Measurements from ENCODE around the gene AVP. TPM values are rescaled to one million over a fixed set of nuclear protein-coding genes. Genes with fewer than 3 reads are reported as not detected.

AVP gene
- total RNA-seq, 2 donors from 2014 or later: not detected

- peaks cover 0 to 5% of the 10 kb centered on the region in 2 donors for H3K27me3 ChIP-seq
- H3K9me3 ChIP-seq: no peaks in the 10 kb centered on the region
- TF ChIP-seq, protein P1, sequence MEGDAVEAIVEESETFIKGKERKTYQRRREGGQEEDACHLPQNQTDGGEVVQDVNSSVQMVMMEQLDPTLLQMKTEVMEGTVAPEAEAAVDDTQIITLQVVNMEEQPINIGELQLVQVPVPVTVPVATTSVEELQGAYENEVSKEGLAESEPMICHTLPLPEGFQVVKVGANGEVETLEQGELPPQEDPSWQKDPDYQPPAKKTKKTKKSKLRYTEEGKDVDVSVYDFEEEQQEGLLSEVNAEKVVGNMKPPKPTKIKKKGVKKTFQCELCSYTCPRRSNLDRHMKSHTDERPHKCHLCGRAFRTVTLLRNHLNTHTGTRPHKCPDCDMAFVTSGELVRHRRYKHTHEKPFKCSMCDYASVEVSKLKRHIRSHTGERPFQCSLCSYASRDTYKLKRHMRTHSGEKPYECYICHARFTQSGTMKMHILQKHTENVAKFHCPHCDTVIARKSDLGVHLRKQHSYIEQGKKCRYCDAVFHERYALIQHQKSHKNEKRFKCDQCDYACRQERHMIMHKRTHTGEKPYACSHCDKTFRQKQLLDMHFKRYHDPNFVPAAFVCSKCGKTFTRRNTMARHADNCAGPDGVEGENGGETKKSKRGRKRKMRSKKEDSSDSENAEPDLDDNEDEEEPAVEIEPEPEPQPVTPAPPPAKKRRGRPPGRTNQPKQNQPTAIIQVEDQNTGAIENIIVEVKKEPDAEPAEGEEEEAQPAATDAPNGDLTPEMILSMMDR (IDR thresholded peaks at IDR 0.05): no peak
- no peak for DNase-seq (ENCODE audit: low spot score)
- peak overlapping the region; percentile 33 to 59 for H3K4me3 ChIP-seq
- H3K27ac ChIP-seq: no peak overlapping the region
- peaks cover 0 to 17% of the 10 kb centered on the region in 2 donors for H3K4me1 ChIP-seq
- H3K36me3 ChIP-seq: no peaks in the 10 kb centered on the region
These were observed 11.8 kb downstream of the AVP start for GRCh38 chr20:3072530-3073250.

- no peak for DNase-seq (ENCODE audit: low spot score)
- Histone ChIP-seq H3K4me1 (peaks cover 0 to 17% of the 10 kb centered on the region in 2 donors), H3K27me3 (peaks cover 0 to 5% of the 10 kb centered on the region in 2 donors), H3K4me3 (peak within 1 kb of the TSS; percentile 33 to 59), H3K27ac (no peak within 1 kb of the TSS), H3K36me3 (no peaks in the 10 kb centered on the region), H3K9me3 (no peaks in the 10 kb centered on the region)
- TF ChIP-seq, protein P1 (IDR thresholded peaks at IDR 0.05): no peak
These were observed 12.7 kb downstream of the AVP start, which contains the start of gene OXT for GRCh38 chr20:3071610-3072529. OXT (plus strand) TSS chr20:3071620; CDS start chr20:3071656, 36 bp downstream.

DNA sequence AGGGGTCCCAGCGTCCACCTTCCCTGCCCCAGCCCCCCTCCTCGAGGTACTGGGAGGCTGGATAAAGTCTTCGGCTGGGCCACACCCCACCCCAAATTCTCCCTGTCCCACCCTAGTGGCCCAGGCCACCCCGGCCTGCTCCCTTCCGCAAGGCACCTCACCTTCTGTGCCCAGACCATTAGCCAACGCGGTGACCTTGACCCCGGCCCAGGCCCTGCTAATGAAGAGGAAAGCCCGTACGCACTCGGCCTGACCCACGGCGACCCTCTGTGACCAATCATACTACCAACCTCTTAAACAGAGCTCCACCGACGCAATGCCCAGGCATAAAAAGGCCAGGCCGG is 13.3 kb downstream of the AVP start:
- Histone ChIP-seq H3K36me3 (no peaks in the 10 kb centered on the region), H3K4me1 (peaks cover 0 to 17% of the 10 kb centered on the region in 2 donors), H3K9me3 (no peaks in the 10 kb centered on the region), H3K4me3 (peak overlapping the region; percentile 33 to 59), H3K27ac (no peak overlapping the region), H3K27me3 (peaks cover 0 to 5% of the 10 kb centered on the region in 2 donors)
- TF ChIP-seq, protein P1 (IDR thresholded peaks at IDR 0.05): no peak
- DNase-seq (ENCODE audit: low spot score): no peak

DNA sequence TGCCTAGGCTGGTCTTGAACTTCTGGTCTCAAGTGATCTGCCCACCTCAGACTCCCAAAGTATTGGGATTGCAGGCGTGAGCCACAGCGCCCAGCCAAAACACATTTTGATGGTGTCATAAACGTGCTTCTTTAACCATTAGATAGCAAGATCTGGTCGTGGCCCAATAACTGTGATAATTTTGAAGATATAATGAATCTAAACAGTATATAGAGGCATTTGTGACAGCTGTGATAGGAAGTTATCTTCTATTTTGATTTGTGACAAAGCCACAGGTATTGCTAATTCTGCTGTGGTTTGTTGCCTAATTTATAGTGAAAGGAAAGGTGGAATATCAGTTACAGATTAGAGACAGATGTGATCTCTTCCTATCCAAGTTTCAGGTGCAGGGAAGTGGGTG is 13.8 kb downstream of the AVP start:
- Histone ChIP-seq H3K36me3 (no peaks in the 10 kb centered on the region), H3K27me3 (peaks cover 0 to 5% of the 10 kb centered on the region in 2 donors), H3K4me3 (no peak overlapping the region)

More for the DNA sequence above, 13.8 kb downstream of the AVP start:
- H3K9me3 ChIP-seq: no peaks in the 10 kb centered on the region
- TF ChIP-seq, protein P1 (IDR thresholded peaks at IDR 0.05): no peak
- peaks cover 0 to 17% of the 10 kb centered on the region in 2 donors for H3K4me1 ChIP-seq
- no peak overlapping the region for H3K27ac ChIP-seq
- no peak for DNase-seq (ENCODE audit: low spot score)

Measured in right atrium auricular region (tissue), 2 donors.